Keratinocyte (primary cell): ENCODE data around the gene SDK2.

ENCODE experiments used
- EZH2 ChIP-seq: IDR thresholded peaks from one replicate; pipeline ENCODE4 v1.6.1; 2012; ENCODE audit warnings: inconsistent platforms, mild to moderate bottlenecking, low read length, moderate library complexity
- TF ChIP-seq, protein P1 (sequence below), 3 experiments: IDR thresholded peaks in 1 of 3; conservative IDR thresholded peaks in 1 of 3; optimal IDR thresholded peaks in 1 of 3; 2 replicates in 2 of 3; 3 replicates in 1 of 3; pipeline versions ENCODE3 to v1.5.1; 2011; ENCODE audit warnings: low read length in 3 of 3, mild to moderate bottlenecking in 3 of 3, moderate library complexity in 2 of 3, control low read depth in 1 of 3, inconsistent platforms in 1 of 3; ENCODE audit not compliant: insufficient read depth in 2 of 3; ENCODE audit errors: extremely low read depth in 1 of 3

DNA sequence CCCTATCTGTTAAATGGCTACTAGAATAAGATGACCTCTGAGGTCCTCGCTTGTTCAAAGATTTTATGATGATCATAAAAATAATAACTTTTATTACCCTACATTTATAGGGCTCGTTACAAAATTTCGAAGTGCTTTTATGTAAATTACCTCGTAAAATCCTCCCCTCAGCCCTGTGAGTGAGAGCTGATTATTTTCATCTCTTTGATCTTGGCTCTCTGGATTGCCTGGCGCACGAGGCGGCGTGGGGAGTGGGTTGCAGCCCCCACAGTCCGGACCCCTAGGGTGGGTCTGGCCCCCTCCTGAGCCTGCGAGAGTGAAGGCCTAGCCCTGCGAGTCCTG is 1.6 kb downstream of the SDK2 start:
- TF ChIP-seq, protein P1, sequence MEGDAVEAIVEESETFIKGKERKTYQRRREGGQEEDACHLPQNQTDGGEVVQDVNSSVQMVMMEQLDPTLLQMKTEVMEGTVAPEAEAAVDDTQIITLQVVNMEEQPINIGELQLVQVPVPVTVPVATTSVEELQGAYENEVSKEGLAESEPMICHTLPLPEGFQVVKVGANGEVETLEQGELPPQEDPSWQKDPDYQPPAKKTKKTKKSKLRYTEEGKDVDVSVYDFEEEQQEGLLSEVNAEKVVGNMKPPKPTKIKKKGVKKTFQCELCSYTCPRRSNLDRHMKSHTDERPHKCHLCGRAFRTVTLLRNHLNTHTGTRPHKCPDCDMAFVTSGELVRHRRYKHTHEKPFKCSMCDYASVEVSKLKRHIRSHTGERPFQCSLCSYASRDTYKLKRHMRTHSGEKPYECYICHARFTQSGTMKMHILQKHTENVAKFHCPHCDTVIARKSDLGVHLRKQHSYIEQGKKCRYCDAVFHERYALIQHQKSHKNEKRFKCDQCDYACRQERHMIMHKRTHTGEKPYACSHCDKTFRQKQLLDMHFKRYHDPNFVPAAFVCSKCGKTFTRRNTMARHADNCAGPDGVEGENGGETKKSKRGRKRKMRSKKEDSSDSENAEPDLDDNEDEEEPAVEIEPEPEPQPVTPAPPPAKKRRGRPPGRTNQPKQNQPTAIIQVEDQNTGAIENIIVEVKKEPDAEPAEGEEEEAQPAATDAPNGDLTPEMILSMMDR (optimal IDR thresholded peaks at IDR 0.05 in 1 of 3, IDR thresholded peaks at IDR 0.05 in 1 of 3, conservative IDR thresholded peaks at IDR 0.05 in 1 of 3; ENCODE audit: extremely low read depth in 1 of 3, insufficient read depth in 2 of 3, low read length in 3 of 3), result no peak
- TF ChIP-seq EZH2, result no peak
